HepG2 (cell line): ENCODE results near the gene DNPH1. TPM values are rescaled to one million over a fixed set of nuclear protein-coding genes. Genes with fewer than 3 reads are reported as not detected.

Experiments
- CBX5 ChIP-seq: sonication (generic); formaldehyde crosslinking; IDR thresholded peaks from 2 replicates; pipeline ENCODE4 v1.4.0; 2020; ENCODE audit warnings: missing genetic modification reagents, borderline replicate concordance
- HOXA3 ChIP-seq: sonication (generic); formaldehyde crosslinking; IDR thresholded peaks from 2 replicates; pipeline ENCODE4 v1.5.0; 2020; ENCODE audit warnings: missing genetic modification reagents
- MAF1 ChIP-seq: sonication (generic); formaldehyde crosslinking; IDR thresholded peaks from 2 replicates; pipeline ENCODE4 v1.5.0; 2020; ENCODE audit warnings: missing genetic modification reagents, borderline replicate concordance
- PTBP1 ChIP-seq: fragments of 200-400 bp; formaldehyde crosslinking; IDR thresholded peaks from 2 replicates; pipeline ENCODE4 v1.6.1; 2018; ENCODE audit warnings: low read length, low read depth; ENCODE audit not compliant: poor library complexity, severe bottlenecking
- SALL2 ChIP-seq: sonication (generic); formaldehyde crosslinking; IDR thresholded peaks from 2 replicates; pipeline ENCODE4 v1.8.1; 2023; ENCODE audit warnings: mild to moderate bottlenecking, missing genetic modification reagents, inconsistent platforms
- ZBTB3 ChIP-seq: sonication (generic); formaldehyde crosslinking; IDR thresholded peaks from 2 replicates; pipeline ENCODE4 v1.4.0; 2020; ENCODE audit warnings: low read depth, mild to moderate bottlenecking, moderate library complexity, missing genetic modification reagents, borderline replicate concordance
- ZNF720 ChIP-seq: sonication (generic); formaldehyde crosslinking; IDR thresholded peaks from 2 replicates; pipeline ENCODE4 v1.4.0; 2020; ENCODE audit warnings: missing genetic modification reagents
- polyA plus RNA-seq, 8 experiments: library from polyadenylated mRNA; depleted of rRNA in 3 of 8; stranded (reverse) in 7 of 8; unstranded in 1 of 8; fragments of >200 nt; fragmentation: Illumina TruSeq in 4 of 8; extraction: Trizol in 4 of 8; gene quantifications; 2 replicates each; pipeline versions ENCODE4 v1.2.1 to v1.2.3, GENCODE V29; 2011 to 2016; ENCODE audit warnings: low read depth in 4 of 8, missing spikeins in 1 of 8, mixed read lengths in 1 of 8; ENCODE audit not compliant: insufficient read depth in 1 of 8
- total RNA-seq, 5 experiments: library from RNA; depleted of rRNA; stranded (reverse); fragments of >200 nt; fragmentation: Illumina TruSeq; extraction: Trizol; gene quantifications; 2 replicates each; pipeline ENCODE4 v1.2.3, GENCODE V29; 2016; ENCODE audit warnings: low read depth in 1 of 5
- TF ChIP-seq, protein P1 (sequence below): sonication (generic); formaldehyde crosslinking; IDR thresholded peaks from 2 replicates; pipeline ENCODE4 v1.4.0; 2020; ENCODE audit warnings: missing genetic modification reagents, borderline replicate concordance
- TF ChIP-seq, protein P2 (sequence below): sonication (generic); formaldehyde crosslinking; IDR thresholded peaks from 2 replicates; pipeline ENCODE4 v1.5.0; 2020; ENCODE audit warnings: mild to moderate bottlenecking, low read depth, missing genetic modification reagents, borderline replicate concordance
- TF ChIP-seq, protein P3 (sequence below): IDR thresholded peaks from 2 replicates; pipeline ENCODE4 v1.6.1; 2016; ENCODE audit warnings: missing biosample characterization, missing genetic modification reagents, low read depth
- TF ChIP-seq, protein P4 (sequence below): sonication (generic); formaldehyde crosslinking; IDR thresholded peaks from 2 replicates; pipeline ENCODE4 v1.5.1; 2020; ENCODE audit warnings: missing genetic modification reagents, mild to moderate bottlenecking, borderline replicate concordance
- TF ChIP-seq, protein P5 (sequence below): sonication (generic); formaldehyde crosslinking; conservative IDR thresholded peaks from 2 replicates; pipeline ENCODE4 v1.5.0; 2020; ENCODE audit warnings: missing genetic modification reagents
- TF ChIP-seq, protein P6 (sequence below): sonication (generic); formaldehyde crosslinking; IDR thresholded peaks from 2 replicates; pipeline ENCODE4 v1.8.1; 2023; ENCODE audit warnings: missing genetic modification reagents, mild to moderate bottlenecking, borderline replicate concordance

The DNPH1 gene
- total and polyA plus RNA-seq, 2 of the 13 experiments (the other 11 are each of a cell fraction or from before 2014, with no cell fraction given) = 56.5 to 75.1 TPM

DNA sequence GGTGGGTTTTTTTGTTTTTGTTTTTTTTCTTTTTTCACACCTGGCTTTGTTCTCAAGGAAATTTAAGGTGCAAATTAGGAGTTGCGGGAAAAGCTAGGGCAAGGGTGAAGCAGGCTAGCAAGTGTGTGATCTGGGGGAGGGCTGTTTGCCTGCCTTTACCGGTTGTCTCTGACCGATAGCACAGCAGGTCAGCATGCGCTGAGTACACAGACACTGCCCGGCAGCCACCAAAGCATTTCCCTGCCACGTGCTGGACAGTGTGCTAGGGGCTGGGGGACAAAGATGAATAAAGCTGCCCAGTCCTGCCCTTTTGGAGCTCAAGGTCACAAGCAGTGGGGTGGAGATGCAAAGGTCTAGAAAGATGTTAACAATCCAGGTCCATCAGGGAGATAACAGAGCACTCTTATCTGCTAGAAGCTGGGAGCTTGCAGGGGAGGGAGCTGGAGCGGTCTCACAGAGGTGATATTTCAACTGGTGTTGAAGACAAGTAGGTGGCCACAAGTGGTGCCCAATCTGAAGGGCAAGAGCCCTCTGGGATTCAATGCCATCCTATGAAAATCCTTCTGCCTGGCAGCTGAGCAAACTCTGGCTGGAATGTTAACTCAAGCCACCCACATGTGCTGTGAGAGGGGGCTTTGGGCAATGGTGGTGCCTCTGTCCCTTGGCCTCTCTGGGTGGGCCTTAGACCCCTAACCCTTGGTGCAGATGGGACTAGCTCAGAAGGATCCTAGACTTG lies 38.5 kb upstream of the DNPH1 start (continued):
- TF ChIP-seq PTBP1 = no peak
- TF ChIP-seq, protein P1, sequence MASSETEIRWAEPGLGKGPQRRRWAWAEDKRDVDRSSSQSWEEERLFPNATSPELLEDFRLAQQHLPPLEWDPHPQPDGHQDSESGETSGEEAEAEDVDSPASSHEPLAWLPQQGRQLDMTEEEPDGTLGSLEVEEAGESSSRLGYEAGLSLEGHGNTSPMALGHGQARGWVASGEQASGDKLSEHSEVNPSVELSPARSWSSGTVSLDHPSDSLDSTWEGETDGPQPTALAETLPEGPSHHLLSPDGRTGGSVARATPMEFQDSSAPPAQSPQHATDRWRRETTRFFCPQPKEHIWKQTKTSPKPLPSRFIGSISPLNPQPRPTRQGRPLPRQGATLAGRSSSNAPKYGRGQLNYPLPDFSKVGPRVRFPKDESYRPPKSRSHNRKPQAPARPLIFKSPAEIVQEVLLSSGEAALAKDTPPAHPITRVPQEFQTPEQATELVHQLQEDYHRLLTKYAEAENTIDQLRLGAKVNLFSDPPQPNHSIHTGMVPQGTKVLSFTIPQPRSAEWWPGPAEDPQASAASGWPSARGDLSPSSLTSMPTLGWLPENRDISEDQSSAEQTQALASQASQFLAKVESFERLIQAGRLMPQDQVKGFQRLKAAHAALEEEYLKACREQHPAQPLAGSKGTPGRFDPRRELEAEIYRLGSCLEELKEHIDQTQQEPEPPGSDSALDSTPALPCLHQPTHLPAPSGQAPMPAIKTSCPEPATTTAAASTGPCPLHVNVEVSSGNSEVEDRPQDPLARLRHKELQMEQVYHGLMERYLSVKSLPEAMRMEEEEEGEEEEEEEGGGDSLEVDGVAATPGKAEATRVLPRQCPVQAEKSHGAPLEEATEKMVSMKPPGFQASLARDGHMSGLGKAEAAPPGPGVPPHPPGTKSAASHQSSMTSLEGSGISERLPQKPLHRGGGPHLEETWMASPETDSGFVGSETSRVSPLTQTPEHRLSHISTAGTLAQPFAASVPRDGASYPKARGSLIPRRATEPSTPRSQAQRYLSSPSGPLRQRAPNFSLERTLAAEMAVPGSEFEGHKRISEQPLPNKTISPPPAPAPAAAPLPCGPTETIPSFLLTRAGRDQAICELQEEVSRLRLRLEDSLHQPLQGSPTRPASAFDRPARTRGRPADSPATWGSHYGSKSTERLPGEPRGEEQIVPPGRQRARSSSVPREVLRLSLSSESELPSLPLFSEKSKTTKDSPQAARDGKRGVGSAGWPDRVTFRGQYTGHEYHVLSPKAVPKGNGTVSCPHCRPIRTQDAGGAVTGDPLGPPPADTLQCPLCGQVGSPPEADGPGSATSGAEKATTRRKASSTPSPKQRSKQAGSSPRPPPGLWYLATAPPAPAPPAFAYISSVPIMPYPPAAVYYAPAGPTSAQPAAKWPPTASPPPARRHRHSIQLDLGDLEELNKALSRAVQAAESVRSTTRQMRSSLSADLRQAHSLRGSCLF (CRISPR knock-in tag) = no peak
- no peak; the same call in 1 of the 2 replicates for TF ChIP-seq ZNF720
- peak; percentile 97 for TF ChIP-seq ZBTB3 (CRISPR knock-in tag)
- TF ChIP-seq, protein P2, sequence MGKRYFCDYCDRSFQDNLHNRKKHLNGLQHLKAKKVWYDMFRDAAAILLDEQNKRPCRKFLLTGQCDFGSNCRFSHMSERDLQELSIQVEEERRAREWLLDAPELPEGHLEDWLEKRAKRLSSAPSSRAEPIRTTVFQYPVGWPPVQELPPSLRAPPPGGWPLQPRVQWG (CRISPR knock-in tag) = peak; percentile 93; the same call in 1 of the 2 replicates
- TF ChIP-seq CBX5 = peak; percentile 99
- TF ChIP-seq, protein P3, sequence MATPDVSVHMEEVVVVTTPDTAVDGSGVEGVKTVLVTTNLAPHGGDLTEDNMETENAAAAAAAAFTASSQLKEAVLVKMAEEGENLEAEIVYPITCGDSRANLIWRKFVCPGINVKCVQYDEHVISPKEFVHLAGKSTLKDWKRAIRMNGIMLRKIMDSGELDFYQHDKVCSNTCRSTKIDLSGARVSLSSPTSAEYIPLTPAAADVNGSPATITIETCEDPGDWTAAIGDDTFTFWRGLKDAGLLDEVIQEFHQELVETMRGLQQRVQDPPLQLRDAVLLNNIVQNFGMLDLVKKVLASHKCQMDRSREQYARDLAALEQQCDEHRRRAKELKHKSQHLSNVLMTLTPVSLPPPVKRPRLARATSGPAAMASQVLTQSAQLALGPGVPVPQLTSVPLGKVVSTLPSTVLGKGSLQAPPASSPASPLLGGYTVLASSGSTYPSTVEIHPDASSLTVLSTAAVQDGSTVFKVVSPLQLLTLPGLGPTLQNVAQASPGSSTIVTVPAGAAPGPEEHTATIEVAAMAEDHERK (CRISPR knock-in tag) = no peak
- TF ChIP-seq, protein P4, sequence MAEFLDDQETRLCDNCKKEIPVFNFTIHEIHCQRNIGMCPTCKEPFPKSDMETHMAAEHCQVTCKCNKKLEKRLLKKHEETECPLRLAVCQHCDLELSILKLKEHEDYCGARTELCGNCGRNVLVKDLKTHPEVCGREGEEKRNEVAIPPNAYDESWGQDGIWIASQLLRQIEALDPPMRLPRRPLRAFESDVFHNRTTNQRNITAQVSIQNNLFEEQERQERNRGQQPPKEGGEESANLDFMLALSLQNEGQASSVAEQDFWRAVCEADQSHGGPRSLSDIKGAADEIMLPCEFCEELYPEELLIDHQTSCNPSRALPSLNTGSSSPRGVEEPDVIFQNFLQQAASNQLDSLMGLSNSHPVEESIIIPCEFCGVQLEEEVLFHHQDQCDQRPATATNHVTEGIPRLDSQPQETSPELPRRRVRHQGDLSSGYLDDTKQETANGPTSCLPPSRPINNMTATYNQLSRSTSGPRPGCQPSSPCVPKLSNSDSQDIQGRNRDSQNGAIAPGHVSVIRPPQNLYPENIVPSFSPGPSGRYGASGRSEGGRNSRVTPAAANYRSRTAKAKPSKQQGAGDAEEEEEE (CRISPR knock-in tag) = peak; percentile 87; the same call in 1 of the 2 replicates
- TF ChIP-seq SALL2 (CRISPR knock-in tag) = peak; percentile 98
- peak; percentile 99 for TF ChIP-seq HOXA3
- TF ChIP-seq, protein P5, sequence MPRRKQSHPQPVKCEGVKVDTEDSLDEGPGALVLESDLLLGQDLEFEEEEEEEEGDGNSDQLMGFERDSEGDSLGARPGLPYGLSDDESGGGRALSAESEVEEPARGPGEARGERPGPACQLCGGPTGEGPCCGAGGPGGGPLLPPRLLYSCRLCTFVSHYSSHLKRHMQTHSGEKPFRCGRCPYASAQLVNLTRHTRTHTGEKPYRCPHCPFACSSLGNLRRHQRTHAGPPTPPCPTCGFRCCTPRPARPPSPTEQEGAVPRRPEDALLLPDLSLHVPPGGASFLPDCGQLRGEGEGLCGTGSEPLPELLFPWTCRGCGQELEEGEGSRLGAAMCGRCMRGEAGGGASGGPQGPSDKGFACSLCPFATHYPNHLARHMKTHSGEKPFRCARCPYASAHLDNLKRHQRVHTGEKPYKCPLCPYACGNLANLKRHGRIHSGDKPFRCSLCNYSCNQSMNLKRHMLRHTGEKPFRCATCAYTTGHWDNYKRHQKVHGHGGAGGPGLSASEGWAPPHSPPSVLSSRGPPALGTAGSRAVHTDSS (CRISPR knock-in tag) = peak; percentile 68
- peak; percentile 70 for TF ChIP-seq MAF1 (CRISPR knock-in tag)
- TF ChIP-seq, protein P6, sequence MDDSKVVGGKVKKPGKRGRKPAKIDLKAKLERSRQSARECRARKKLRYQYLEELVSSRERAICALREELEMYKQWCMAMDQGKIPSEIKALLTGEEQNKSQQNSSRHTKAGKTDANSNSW (CRISPR knock-in tag) = peak; percentile 80; the same call in 1 of the 2 replicates
